GM18858 (cell line): ENCODE measurements around the gene MDH1B.

ENCODE experiments used
- ATAC-seq: cut with Tn5 transposase; IDR thresholded peaks from one replicate; pipeline ENCODE4 v1.9.1; 2021; ENCODE audit not compliant: unreplicated experiment

Gene MDH1B

GRCh38 chr2:206698811-206699210 lies 66.3 kb downstream of the MDH1B start:
- ATAC-seq = no peak

GRCh38 chr2:206696910-206697309 lies 68.2 kb downstream of the MDH1B start:
- no peak for ATAC-seq

GRCh38 chr2:206693399-206694137 lies 71.6 kb downstream of the MDH1B start:
- ATAC-seq = peak; percentile 73

GRCh38 chr2:206692971-206693370 lies 72.2 kb downstream of the MDH1B start:
- ATAC-seq = no peak

GRCh38 chr2:206688990-206689389 lies 76.1 kb downstream of the MDH1B start:
- no peak for ATAC-seq

GRCh38 chr2:206688453-206688852 lies 76.7 kb downstream of the MDH1B start:
- no peak for ATAC-seq
